Measurements from ENCODE around the gene SLC44A1. TPM values are rescaled to one million over a fixed set of nuclear protein-coding genes. Genes with fewer than 3 reads are reported as not detected.

SLC44A1 gene
- total RNA-seq, 3 donors from 2014 or later, result 4.0 to 5.4 (median 4.1) TPM

DNA sequence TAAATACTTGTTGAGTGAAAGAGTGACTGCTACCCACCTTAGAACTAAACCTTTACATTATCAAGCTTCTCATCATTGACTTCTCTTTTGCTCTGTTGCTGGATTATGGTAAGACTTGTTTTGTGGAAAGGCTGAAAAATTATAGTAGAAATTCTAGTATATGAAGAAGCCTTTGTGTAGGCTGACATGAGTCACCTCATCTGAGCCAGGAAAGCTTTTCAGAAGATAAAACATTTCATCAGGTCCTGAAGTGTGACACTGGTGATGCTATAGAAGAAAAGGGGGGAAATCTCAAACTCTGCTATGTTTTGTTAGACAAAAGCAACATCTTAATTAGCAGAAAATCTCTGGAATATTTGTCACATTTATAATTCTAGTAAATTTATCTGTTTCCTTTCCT, 18.4 kb upstream of the SLC44A1 start:
- H3K4me1 Mint-ChIP-seq (ENCODE audit: low read depth), result no peaks in the 10 kb centered on the region
- H3K27me3 Mint-ChIP-seq (ENCODE audit: low read depth), result peaks cover 8% of the 10 kb centered on the region
- ATAC-seq, result no peak

DNA sequence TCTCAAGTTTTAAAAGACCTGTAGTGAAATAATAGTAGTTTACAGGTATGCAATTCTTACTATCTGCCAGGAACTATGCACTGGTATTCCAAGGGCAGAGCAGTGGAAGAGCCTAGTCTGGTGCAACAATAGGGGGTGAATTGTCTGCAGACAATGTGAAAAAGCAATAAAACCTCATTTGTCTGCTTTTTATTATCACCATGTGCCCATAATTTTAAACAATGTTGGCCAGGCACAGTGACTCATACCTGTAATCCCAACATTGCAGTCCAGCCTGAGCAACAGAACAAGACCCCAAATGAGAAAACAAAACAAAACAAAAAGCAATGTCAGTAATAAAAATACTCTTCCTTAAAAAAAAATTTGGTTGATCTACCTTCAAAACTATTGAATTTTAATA, 12.2 kb upstream of the SLC44A1 start:
- Mint-ChIP-seq H3K9me3 (no peaks in the 10 kb centered on the region), H3K4me3 (no peak overlapping the region), H3K27me3 (ENCODE audit: low read depth) (peaks cover 2% of the 10 kb centered on the region), H3K4me1 (ENCODE audit: low read depth) (no peaks in the 10 kb centered on the region), H3K36me3 (ENCODE audit: insufficient read depth) (no peaks in the 10 kb centered on the region)
- ATAC-seq, result no peak
- DNase-seq, result no peak

More for the DNA sequence above, 18.4 kb upstream of the SLC44A1 start:
- peaks cover 6% of the 10 kb centered on the region for H3K36me3 Mint-ChIP-seq (ENCODE audit: insufficient read depth)
- peaks cover 25% of the 10 kb centered on the region for H3K9me3 Mint-ChIP-seq
- no peak overlapping the region for H3K4me3 Mint-ChIP-seq
- no peak for DNase-seq

DNA sequence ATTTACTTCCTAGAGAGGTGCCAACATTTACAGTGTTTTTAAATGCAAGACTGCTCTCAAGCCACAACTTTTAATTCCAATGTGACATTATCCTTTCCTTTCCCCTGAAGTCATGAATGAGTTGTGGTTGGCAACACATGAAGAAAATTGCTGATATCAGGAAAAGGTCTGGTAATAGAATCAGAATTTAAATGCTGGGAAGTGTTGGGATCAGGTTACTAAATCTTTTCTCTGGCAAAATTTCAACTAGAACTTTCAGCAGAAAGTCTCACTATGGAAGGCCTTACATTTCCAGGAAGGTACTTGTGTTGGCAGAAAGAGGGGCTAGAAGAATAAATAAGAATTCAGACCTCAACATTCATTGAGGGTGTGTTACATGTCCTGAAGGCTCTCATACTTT, 10.6 kb upstream of the SLC44A1 start:
- no peaks in the 10 kb centered on the region for H3K36me3 Mint-ChIP-seq (ENCODE audit: insufficient read depth)
- H3K4me3 Mint-ChIP-seq, result no peak overlapping the region
- H3K4me1 Mint-ChIP-seq (ENCODE audit: low read depth), result no peaks in the 10 kb centered on the region
- H3K9me3 Mint-ChIP-seq, result no peaks in the 10 kb centered on the region
- ATAC-seq (no peak), DNase-seq (no peak)
- H3K27me3 Mint-ChIP-seq (ENCODE audit: low read depth), result peaks cover 6% of the 10 kb centered on the region

DNA sequence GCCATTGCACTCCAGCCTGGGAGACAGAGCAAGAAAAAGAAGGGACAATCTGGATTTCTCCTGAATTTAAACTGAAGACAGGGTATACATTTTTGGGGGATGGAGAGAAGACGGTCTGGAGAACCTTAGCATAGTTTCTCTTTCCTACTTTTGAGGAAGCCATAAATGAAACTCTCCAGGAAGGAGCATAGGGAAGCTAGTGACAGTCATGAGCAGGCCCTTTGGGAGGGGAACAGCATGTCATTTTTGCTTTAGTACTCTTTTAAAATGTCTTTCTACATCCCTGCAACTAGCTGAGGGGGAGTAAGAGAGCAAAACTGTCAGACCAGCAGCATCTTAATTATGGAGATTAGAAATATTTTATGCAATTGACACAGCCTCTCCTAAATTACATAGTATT, 8.2 kb upstream of the SLC44A1 start:
- Mint-ChIP-seq H3K4me3 (no peak overlapping the region), H3K36me3 (ENCODE audit: insufficient read depth) (no peaks in the 10 kb centered on the region), H3K9me3 (no peaks in the 10 kb centered on the region), H3K4me1 (ENCODE audit: low read depth) (no peaks in the 10 kb centered on the region), H3K27me3 (ENCODE audit: low read depth) (peaks cover 11% of the 10 kb centered on the region)
- DNase-seq (no peak), ATAC-seq (no peak)

GRCh38 chr9:105237246-105237645, 7.2 kb upstream of the SLC44A1 start:
- Mint-ChIP-seq H3K27me3 (ENCODE audit: low read depth) (peaks cover 12% of the 10 kb centered on the region), H3K4me1 (ENCODE audit: low read depth) (no peaks in the 10 kb centered on the region), H3K4me3 (no peak overlapping the region), H3K9me3 (no peaks in the 10 kb centered on the region), H3K36me3 (ENCODE audit: insufficient read depth) (no peaks in the 10 kb centered on the region)
- ATAC-seq (no peak), DNase-seq (no peak)

DNA sequence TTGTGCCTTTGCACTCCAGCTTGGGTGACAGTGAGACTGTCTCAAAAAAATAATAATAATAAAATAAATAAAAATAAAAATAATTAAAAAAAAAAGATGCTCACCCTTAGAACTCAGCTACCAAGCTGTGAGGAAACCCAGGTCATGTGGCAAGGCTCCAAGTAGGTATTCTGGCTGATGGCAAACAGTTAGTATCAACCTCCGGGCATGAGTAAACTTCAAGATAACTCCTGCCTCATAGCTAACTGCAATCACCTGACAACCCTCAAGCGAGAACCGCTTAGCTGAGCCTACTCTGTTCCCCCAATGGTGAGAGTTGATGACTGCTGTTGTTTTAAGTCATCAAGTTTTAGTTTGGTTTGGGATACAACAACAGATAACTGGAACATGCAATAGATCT, 6.1 kb upstream of the SLC44A1 start:
- Mint-ChIP-seq H3K4me1 (ENCODE audit: low read depth) (peaks cover 1% of the 10 kb centered on the region), H3K27me3 (ENCODE audit: low read depth) (peaks cover 14% of the 10 kb centered on the region), H3K9me3 (no peaks in the 10 kb centered on the region), H3K4me3 (no peak overlapping the region), H3K36me3 (ENCODE audit: insufficient read depth) (no peaks in the 10 kb centered on the region)
- DNase-seq (no peak), ATAC-seq (no peak)

- ATAC-seq (no peak), DNase-seq (no peak)
- Mint-ChIP-seq H3K9me3 (no peaks in the 10 kb centered on the region), H3K4me1 (ENCODE audit: low read depth) (peaks cover 14% of the 10 kb centered on the region), H3K27me3 (ENCODE audit: low read depth) (peaks cover 14% of the 10 kb centered on the region), H3K4me3 (no peak overlapping the region), H3K36me3 (ENCODE audit: insufficient read depth) (no peaks in the 10 kb centered on the region)
These were observed 3.0 kb upstream of the SLC44A1 start for GRCh38 chr9:105241356-105242043.

- DNase-seq, result no peak
- Mint-ChIP-seq H3K27me3 (ENCODE audit: low read depth) (peaks cover 14% of the 10 kb centered on the region), H3K9me3 (no peaks in the 10 kb centered on the region), H3K36me3 (ENCODE audit: insufficient read depth) (no peaks in the 10 kb centered on the region), H3K4me3 (no peak overlapping the region), H3K4me1 (ENCODE audit: low read depth) (peaks cover 14% of the 10 kb centered on the region)
- ATAC-seq, result no peak
These were observed 2.4 kb upstream of the SLC44A1 start for GRCh38 chr9:105242062-105242461.

DNA sequence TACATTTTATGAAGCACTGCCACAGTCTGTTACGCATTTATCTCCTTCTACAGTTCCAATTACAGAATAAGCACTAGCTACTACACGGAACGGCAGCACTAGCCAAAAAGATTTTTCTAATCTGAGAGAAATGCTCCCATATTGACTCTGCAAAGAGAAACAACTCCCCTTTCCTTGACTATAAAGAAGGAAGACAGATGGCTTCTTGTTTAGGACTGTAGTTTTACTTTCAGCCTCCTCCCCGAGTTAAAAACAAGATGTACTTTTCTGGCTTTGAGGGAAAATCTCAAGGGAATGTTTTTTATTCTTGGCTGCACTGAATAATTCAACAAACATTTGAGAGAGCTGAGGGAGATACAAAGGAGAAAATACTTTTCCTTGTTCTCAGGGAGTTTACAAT, 1.9 kb upstream of the SLC44A1 start:
- DNase-seq, result no peak
- no peak for ATAC-seq
- Mint-ChIP-seq H3K9me3 (no peaks in the 10 kb centered on the region), H3K27me3 (ENCODE audit: low read depth) (peaks cover 12% of the 10 kb centered on the region), H3K36me3 (ENCODE audit: insufficient read depth) (no peaks in the 10 kb centered on the region), H3K4me1 (ENCODE audit: low read depth) (peaks cover 14% of the 10 kb centered on the region), H3K4me3 (no peak overlapping the region)

DNA sequence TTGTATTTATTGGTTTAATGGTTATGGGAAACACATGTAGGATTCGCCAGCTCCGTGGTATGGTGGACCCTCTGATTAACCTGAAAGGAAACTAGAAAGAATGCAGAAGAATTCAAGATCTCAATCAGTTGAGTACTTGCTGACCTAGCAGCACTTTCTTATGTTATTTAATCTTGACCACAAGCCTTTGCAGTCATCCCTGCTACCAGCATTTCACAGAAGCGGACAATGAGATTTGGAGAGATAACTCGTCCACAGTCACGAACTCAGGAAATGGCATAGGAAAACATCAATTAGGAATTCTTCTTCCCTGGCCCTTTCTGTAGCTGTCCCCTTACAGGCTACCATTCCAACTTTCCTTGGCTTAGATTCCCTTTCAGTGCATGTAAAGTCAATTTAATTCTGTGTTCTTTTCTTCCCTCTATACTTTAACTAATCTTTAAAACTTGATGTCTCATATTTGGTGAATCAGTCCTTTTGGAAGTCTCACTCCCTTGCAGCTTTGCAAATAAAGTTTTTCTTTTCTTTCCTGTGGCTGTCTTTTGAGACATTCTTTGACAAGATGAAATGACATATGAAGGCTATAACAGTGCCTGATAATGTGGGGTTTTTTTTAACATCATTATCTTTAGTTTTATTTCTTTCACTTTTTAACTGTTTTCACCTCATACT, 1.3 kb upstream of the SLC44A1 start:
- H3K27me3 Mint-ChIP-seq (ENCODE audit: low read depth), result peaks cover 10% of the 10 kb centered on the region
- H3K4me3 Mint-ChIP-seq, result peak overlapping the region; percentile 80
- peaks cover 14% of the 10 kb centered on the region for H3K4me1 Mint-ChIP-seq (ENCODE audit: low read depth)
- no peaks in the 10 kb centered on the region for H3K36me3 Mint-ChIP-seq (ENCODE audit: insufficient read depth)
- DNase-seq, result no peak
- no peaks in the 10 kb centered on the region for H3K9me3 Mint-ChIP-seq
- ATAC-seq, result no peak

- H3K4me3 Mint-ChIP-seq, result peak overlapping the region; percentile 89
- H3K36me3 Mint-ChIP-seq (ENCODE audit: insufficient read depth), result no peaks in the 10 kb centered on the region
- DNase-seq, result no peak
- H3K9me3 Mint-ChIP-seq, result no peaks in the 10 kb centered on the region
- H3K27me3 Mint-ChIP-seq (ENCODE audit: low read depth), result peaks cover 5% of the 10 kb centered on the region
- H3K4me1 Mint-ChIP-seq (ENCODE audit: low read depth), result peaks cover 14% of the 10 kb centered on the region
- ATAC-seq, result peak; percentile 70 to 76
These were observed 230 bp downstream of the SLC44A1 start for GRCh38 chr9:105244734-105245028.

DNA sequence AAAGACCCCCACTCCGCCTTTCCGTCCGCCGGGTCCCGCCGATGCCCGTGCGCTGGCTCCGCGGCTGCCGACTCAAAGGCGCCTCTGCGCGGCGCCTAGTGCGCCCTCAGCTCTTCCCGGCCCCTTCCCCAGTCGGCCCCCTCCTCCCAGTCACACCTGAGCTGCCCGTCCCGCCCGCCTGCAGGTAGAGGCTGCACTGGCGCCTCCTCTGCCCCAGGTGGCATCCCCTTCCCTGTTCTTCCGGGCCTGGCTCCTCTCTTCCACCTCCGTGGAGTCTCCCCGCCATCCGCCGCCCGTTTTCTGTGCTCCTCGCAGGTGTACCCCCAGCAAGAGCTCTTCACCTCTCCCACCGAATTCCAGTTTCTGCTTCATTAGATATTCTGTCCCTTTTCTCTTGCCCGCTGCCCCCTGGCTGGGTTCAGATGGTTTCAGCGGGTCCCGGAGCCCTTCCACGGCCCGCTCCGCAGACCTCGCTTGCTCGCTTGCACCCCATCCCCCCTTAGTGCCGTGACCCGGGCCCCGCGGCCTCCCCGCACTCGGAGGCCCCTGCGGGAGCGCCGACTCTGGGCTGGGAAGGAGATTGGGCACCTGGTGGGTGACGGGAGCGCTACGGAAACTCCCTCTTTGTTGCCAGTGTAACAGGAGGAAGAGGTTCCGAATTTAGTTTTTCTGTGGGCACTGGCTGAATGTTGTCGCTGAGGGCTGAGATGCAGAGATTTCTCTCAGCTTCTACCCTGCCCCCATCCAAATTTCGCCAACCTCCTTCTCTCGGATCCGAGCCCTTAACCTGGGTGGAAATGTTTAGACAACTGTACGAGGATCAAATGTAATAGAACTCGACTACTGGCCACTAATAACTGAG, 809 bp downstream of the SLC44A1 start:
- Mint-ChIP-seq H3K36me3 (ENCODE audit: insufficient read depth) (no peaks in the 10 kb centered on the region), H3K27me3 (ENCODE audit: low read depth) (peaks cover 5% of the 10 kb centered on the region), H3K4me1 (ENCODE audit: low read depth) (peaks cover 14% of the 10 kb centered on the region), H3K4me3 (peak overlapping the region; percentile 89), H3K9me3 (no peaks in the 10 kb centered on the region)
- DNase-seq (peak; percentile 25), ATAC-seq (peak; percentile 7 to 19)

- H3K27me3 Mint-ChIP-seq (ENCODE audit: low read depth), result peaks cover 3% of the 10 kb centered on the region
These were observed 1.4 kb downstream of the SLC44A1 start for GRCh38 chr9:105245891-105246161.

DNA sequence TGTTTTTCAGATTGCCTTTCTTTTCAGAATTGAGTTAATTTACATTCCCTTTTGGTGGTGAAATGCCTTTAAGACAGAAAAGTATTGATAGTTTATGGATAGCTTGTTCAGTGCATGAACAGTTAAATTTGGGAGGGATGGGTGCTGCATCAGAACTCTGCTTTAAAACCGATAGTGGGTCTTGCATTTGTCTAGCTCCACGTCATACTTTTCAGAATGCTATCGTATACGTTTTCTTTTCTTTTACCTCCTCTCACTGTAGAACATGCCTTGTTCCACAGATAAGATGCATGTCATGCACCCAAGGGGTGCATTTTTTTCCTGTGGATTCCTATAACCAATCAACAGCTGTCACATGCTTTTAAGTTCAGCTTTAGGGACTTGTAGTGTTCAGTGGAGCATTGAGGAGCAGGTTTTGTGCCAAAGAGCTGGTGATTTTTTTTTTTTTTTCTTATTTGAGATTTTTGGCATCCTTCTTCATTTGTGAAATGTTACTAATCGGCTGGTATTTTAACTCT, 2.3 kb downstream of the SLC44A1 start:
- Mint-ChIP-seq H3K36me3 (ENCODE audit: insufficient read depth) (peaks cover 3% of the 10 kb centered on the region), H3K4me1 (ENCODE audit: low read depth) (peaks cover 14% of the 10 kb centered on the region), H3K9me3 (no peaks in the 10 kb centered on the region), H3K27me3 (ENCODE audit: low read depth) (peaks cover 3% of the 10 kb centered on the region), H3K4me3 (peak overlapping the region; percentile 89)
- ATAC-seq, result no peak
- DNase-seq, result no peak

More at GRCh38 chr9:105245891-105246161, 1.4 kb downstream of the SLC44A1 start:
- no peak for ATAC-seq
- Mint-ChIP-seq H3K4me1 (ENCODE audit: low read depth) (peaks cover 14% of the 10 kb centered on the region), H3K4me3 (peak overlapping the region; percentile 89), H3K9me3 (no peaks in the 10 kb centered on the region), H3K36me3 (ENCODE audit: insufficient read depth) (no peaks in the 10 kb centered on the region)
- no peak for DNase-seq
